Loucy (cell line): ENCODE data around the gene RCAN2.

Source experiments
- CTCF ChIP-seq: fragments of 200-600 bp; sonication (generic); conservative IDR thresholded peaks from 2 replicates; pipeline ENCODE4 v1.5.1; 2014; ENCODE audit warnings: mild to moderate bottlenecking, antibody characterized with exemption, low read length
- EZH2phosphoT487 ChIP-seq: fragments of 200-600 bp; IDR thresholded peaks from 2 replicates; pipeline ENCODE4 v1.6.1; 2018; ENCODE audit warnings: antibody characterized with exemption, mild to moderate bottlenecking, moderate library complexity, borderline replicate concordance

DNA sequence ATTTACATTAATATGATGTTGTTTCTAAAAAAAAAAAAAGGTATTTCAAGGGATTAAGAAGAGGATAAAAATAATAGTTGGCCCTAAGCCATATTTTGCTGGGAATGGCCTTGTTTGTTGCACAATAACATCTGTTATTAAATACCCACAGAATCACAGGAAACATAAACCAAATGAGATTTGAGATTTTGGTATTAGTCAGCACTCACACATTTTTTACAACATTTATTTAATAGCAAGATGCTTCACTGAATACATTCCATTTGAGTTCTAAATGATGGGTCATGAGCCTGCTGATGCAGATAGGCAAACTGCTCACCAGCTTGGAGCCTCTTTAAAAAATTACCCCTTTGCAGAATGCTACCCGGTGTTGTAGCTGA, 227.6 kb downstream of the RCAN2 start:
- TF ChIP-seq CTCF, result no peak
- no peak for TF ChIP-seq EZH2phosphoT487
